Liver (tissue), 9 donors: ENCODE data around the gene NHERF1. TPM values are rescaled to one million over a fixed set of nuclear protein-coding genes. Genes with fewer than 3 reads are reported as not detected.

Experiments used
- DNase-seq: peaks from one replicate; pipeline ENCODE4 v3.0.0-alpha.2; 2017; ENCODE audit warnings: low spot score
- H3K27ac ChIP-seq, 2 donors: one replicate each; pipeline ENCODE4 v1.7.0; 2013; ENCODE audit warnings: inconsistent platforms in 2 of 2, low read length in 2 of 2, control low read depth in 1 of 2, low read depth in 1 of 2, mild to moderate bottlenecking in 1 of 2
- H3K27me3 ChIP-seq, 4 donors: one replicate each; pipeline versions ENCODE4 v1.6.1 to v1.7.0; 2013; ENCODE audit warnings: low read length in 3 of 4, inconsistent platforms in 1 of 4, mild to moderate bottlenecking in 1 of 4, moderate library complexity in 1 of 4; ENCODE audit not compliant: control insufficient read depth in 4 of 4, insufficient read depth in 4 of 4
- H3K36me3 ChIP-seq, 4 donors: one replicate each; pipeline versions ENCODE4 v1.6.1 to v1.7.0; 2013; ENCODE audit warnings: low read length in 3 of 4, mild to moderate bottlenecking in 3 of 4, low read depth in 1 of 4, moderate library complexity in 1 of 4; ENCODE audit not compliant: control insufficient read depth in 4 of 4, insufficient read depth in 3 of 4
- H3K4me1 ChIP-seq, 4 donors: one replicate each; pipeline versions ENCODE4 v1.6.1 to v1.7.0; 2013; ENCODE audit warnings: low read length in 3 of 4, mild to moderate bottlenecking in 3 of 4, moderate library complexity in 1 of 4; ENCODE audit not compliant: control insufficient read depth in 4 of 4, insufficient read depth in 4 of 4
- H3K4me3 ChIP-seq, 3 donors: one replicate each; pipeline versions ENCODE4 v1.6.1 to v1.7.0; 2013; ENCODE audit warnings: low read length in 3 of 3, control low read depth in 1 of 3, low read depth in 1 of 3, mild to moderate bottlenecking in 1 of 3
- H3K9ac ChIP-seq, 2 donors: one replicate each; pipeline ENCODE4 v1.7.0; 2013; ENCODE audit warnings: low read length in 2 of 2, mild to moderate bottlenecking in 2 of 2, moderate library complexity in 2 of 2, control low read depth in 1 of 2, low read depth in 1 of 2
- H3K9me3 ChIP-seq, 4 donors: one replicate each; pipeline versions ENCODE4 v1.6.1 to v1.7.0; 2013; ENCODE audit warnings: low read length in 3 of 4; ENCODE audit not compliant: control insufficient read depth in 4 of 4
- EGR1 ChIP-seq, 2 donors: IDR thresholded peaks; 2 replicates each; pipeline ENCODE4 v1.6.1; 2016 to 2018; ENCODE audit warnings: antibody characterized with exemption in 2 of 2, low read depth in 2 of 2
- FOXA1 ChIP-seq: IDR thresholded peaks from 2 replicates; pipeline ENCODE4 v1.6.1; 2016; ENCODE audit warnings: antibody characterized with exemption
- FOXA2 ChIP-seq: IDR thresholded peaks from 2 replicates; pipeline ENCODE4 v1.6.1; 2016; ENCODE audit warnings: antibody characterized with exemption
- GABPA ChIP-seq, 2 donors: IDR thresholded peaks in 1 of 2; conservative IDR thresholded peaks in 1 of 2; 2 replicates each; pipeline ENCODE4 v1.6.1; 2016; ENCODE audit warnings: antibody characterized with exemption in 2 of 2, mild to moderate bottlenecking in 1 of 2, moderate library complexity in 1 of 2
- HNF4A ChIP-seq, 2 donors: conservative IDR thresholded peaks; 2 replicates each; pipeline ENCODE4 v1.6.1; 2016; ENCODE audit warnings: antibody characterized with exemption in 2 of 2, mild to moderate bottlenecking in 2 of 2
- HNF4G ChIP-seq: IDR thresholded peaks from 2 replicates; pipeline ENCODE4 v1.6.1; 2016; ENCODE audit warnings: antibody characterized with exemption
- RAD21 ChIP-seq, 2 donors: IDR thresholded peaks; 2 replicates each; pipeline ENCODE4 v1.6.1; 2016; ENCODE audit warnings: antibody characterized with exemption in 2 of 2, mild to moderate bottlenecking in 2 of 2
- RXRA ChIP-seq, 2 donors: IDR thresholded peaks; 2 replicates each; pipeline ENCODE4 v1.6.1; 2017 to 2018; ENCODE audit warnings: antibody characterized with exemption in 2 of 2, mild to moderate bottlenecking in 1 of 2
- SP1 ChIP-seq: IDR thresholded peaks from 2 replicates; pipeline ENCODE4 v1.6.1; 2018; ENCODE audit warnings: antibody characterized with exemption, mild to moderate bottlenecking
- TAF1 ChIP-seq: conservative IDR thresholded peaks from 2 replicates; pipeline ENCODE4 v1.6.1; 2016; ENCODE audit warnings: antibody characterized with exemption, mild to moderate bottlenecking
- WGBS: extraction: QIAGEN DNeasy Blood & Tissue Kit; methylation state at CpG from one replicate; pipeline ENCODE4 v1.1.7; 2013; 5-methylcytosine and 5-hydroxymethylcytosine counted together
- polyA plus RNA-seq, 2 donors: library from polyadenylated mRNA; stranded (reverse) in 1 of 2; unstranded in 1 of 2; fragments of 200-250 nt in 1 of 2; fragments of >200 nt in 1 of 2; fragmentation: Nextera tagmentation in 1 of 2; extraction: Ambion mirVana in 1 of 2; gene quantifications; one replicate each; pipeline versions ENCODE4 v1.2.1 to v1.2.3, GENCODE V29; 2013 to 2015
- total RNA-seq, 2 donors: library from RNA; depleted of rRNA; stranded (reverse); fragments of >200 nt; gene quantifications; one replicate each; pipeline ENCODE4 v1.2.3, GENCODE V29; 2014
- TF ChIP-seq, protein P1 (sequence below): fragments of 150-350 bp; IDR thresholded peaks from 2 replicates; pipeline ENCODE4 v1.5.1; 2017; ENCODE audit warnings: improper control_type of control experiment, low read depth, low read length; ENCODE audit not compliant: missing input control
- TF ChIP-seq, protein P2 (sequence below): IDR thresholded peaks from 2 replicates; pipeline ENCODE4 v1.6.1; 2016; ENCODE audit warnings: antibody characterized with exemption, mild to moderate bottlenecking
- TF ChIP-seq, protein P3 (sequence below): IDR thresholded peaks from 2 replicates; pipeline ENCODE4 v1.6.1; 2016; ENCODE audit warnings: antibody characterized with exemption
- donor health status: healthy.
- donor health status: healthy.
- donor health status: healthy.
- donor health status: healthy.
- donor health status: healthy.

NHERF1 gene
- total and polyA plus RNA-seq, 4 donors, result 38.1 to 160 (median 94.7) TPM

DNA sequence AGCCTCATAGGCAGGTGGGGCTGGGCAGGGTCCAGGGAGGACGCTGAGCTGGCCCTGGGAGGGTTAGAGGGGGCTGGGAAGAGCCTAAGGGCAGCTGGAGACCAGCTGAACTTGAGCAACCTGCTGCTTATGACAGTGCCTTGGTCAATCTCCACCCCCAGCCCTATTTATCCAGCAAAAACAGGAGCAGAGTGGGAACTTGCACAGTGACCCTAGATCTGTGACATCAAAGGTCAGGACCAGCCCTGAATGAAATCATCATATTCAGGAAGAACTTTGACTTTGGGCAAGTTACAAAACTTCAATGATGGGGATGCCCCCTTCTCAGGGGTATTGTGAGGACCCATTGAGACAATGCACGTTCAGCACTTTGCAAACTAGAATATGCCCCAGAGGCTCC lies 45.1 kb upstream of the NHERF1 start:
- Histone ChIP-seq H3K9me3 (no peaks in the 10 kb centered on the region), H3K4me3 (no peak overlapping the region), H3K27me3 (no peaks in the 10 kb centered on the region), H3K36me3 (no peaks in the 10 kb centered on the region), H3K27ac (no peak overlapping the region), H3K9ac (no peak overlapping the region), H3K4me1 (no peaks in the 10 kb centered on the region)
- TF ChIP-seq EGR1 (IDR thresholded peaks at IDR 0.05; ENCODE audit: low read depth in 2 of 2) (no peak), FOXA2 (no peak), HNF4A (conservative IDR thresholded peaks at IDR 0.05) (no peak), SP1 (no peak), HNF4G (no peak)
- TF ChIP-seq, protein P1, sequence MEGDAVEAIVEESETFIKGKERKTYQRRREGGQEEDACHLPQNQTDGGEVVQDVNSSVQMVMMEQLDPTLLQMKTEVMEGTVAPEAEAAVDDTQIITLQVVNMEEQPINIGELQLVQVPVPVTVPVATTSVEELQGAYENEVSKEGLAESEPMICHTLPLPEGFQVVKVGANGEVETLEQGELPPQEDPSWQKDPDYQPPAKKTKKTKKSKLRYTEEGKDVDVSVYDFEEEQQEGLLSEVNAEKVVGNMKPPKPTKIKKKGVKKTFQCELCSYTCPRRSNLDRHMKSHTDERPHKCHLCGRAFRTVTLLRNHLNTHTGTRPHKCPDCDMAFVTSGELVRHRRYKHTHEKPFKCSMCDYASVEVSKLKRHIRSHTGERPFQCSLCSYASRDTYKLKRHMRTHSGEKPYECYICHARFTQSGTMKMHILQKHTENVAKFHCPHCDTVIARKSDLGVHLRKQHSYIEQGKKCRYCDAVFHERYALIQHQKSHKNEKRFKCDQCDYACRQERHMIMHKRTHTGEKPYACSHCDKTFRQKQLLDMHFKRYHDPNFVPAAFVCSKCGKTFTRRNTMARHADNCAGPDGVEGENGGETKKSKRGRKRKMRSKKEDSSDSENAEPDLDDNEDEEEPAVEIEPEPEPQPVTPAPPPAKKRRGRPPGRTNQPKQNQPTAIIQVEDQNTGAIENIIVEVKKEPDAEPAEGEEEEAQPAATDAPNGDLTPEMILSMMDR, result no peak
- TF ChIP-seq, protein P2, sequence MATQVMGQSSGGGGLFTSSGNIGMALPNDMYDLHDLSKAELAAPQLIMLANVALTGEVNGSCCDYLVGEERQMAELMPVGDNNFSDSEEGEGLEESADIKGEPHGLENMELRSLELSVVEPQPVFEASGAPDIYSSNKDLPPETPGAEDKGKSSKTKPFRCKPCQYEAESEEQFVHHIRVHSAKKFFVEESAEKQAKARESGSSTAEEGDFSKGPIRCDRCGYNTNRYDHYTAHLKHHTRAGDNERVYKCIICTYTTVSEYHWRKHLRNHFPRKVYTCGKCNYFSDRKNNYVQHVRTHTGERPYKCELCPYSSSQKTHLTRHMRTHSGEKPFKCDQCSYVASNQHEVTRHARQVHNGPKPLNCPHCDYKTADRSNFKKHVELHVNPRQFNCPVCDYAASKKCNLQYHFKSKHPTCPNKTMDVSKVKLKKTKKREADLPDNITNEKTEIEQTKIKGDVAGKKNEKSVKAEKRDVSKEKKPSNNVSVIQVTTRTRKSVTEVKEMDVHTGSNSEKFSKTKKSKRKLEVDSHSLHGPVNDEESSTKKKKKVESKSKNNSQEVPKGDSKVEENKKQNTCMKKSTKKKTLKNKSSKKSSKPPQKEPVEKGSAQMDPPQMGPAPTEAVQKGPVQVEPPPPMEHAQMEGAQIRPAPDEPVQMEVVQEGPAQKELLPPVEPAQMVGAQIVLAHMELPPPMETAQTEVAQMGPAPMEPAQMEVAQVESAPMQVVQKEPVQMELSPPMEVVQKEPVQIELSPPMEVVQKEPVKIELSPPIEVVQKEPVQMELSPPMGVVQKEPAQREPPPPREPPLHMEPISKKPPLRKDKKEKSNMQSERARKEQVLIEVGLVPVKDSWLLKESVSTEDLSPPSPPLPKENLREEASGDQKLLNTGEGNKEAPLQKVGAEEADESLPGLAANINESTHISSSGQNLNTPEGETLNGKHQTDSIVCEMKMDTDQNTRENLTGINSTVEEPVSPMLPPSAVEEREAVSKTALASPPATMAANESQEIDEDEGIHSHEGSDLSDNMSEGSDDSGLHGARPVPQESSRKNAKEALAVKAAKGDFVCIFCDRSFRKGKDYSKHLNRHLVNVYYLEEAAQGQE, result no peak
- TF ChIP-seq, protein P3, sequence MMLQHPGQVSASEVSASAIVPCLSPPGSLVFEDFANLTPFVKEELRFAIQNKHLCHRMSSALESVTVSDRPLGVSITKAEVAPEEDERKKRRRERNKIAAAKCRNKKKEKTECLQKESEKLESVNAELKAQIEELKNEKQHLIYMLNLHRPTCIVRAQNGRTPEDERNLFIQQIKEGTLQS, result no peak
- 60% methylated on average over 2 of the region's 2 CpGs for WGBS
- no peak for DNase-seq

DNA sequence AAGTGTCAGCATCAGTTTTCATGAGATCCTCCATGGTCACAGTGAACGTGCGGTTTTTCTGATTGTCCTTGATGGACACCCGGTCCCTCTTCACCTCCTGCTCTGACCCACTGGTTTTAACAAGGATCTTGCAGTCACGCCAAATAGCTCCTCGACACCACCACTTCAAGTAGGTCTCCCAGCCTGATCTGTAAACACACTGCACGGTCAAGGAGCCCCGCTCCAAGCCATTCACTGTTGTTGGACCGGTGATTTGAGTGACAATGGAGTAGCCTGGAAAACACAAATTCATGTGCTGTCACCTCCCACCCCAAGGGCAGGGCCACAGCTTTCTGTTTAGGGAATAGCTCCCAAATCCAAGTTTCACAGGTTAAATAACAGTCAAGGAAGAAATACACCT lies 43.9 kb upstream of the NHERF1 start:
- no peak overlapping the region for H3K9ac ChIP-seq
- WGBS, result 91% methylated on average over 8 of the region's 8 CpGs
- H3K4me1 ChIP-seq, result no peaks in the 10 kb centered on the region
- H3K9me3 ChIP-seq, result no peaks in the 10 kb centered on the region
- DNase-seq, result no peak
- no peaks in the 10 kb centered on the region for H3K27me3 ChIP-seq
- no peak overlapping the region for H3K27ac ChIP-seq
- no peak overlapping the region for H3K4me3 ChIP-seq
- no peak for TF ChIP-seq GABPA (IDR thresholded peaks at IDR 0.05 in 1 of 2, conservative IDR thresholded peaks at IDR 0.05 in 1 of 2)
- TF ChIP-seq FOXA1, result no peak
- no peak for TF ChIP-seq RXRA (IDR thresholded peaks at IDR 0.05)
- no peak for TF ChIP-seq TAF1
- no peak for TF ChIP-seq RAD21 (IDR thresholded peaks at IDR 0.05)
- H3K36me3 ChIP-seq, result no peaks in the 10 kb centered on the region
